IMR-90 (cell line): ENCODE measurements around the gene CALN1.

Experiments used
- BHLHE40 ChIP-seq: fragments of 150-350 bp; IDR thresholded peaks from 2 replicates; pipeline ENCODE4 v1.6.1; 2016; ENCODE audit warnings: mild to moderate bottlenecking, low read depth, low read length
- POLR2A ChIP-seq: IDR thresholded peaks from 2 replicates; pipeline ENCODE4 v1.6.1; 2012; ENCODE audit warnings: mild to moderate bottlenecking, low read depth, low read length

GRCh38 chr7:72445075-72445474 is 32.9 kb upstream of the CALN1 start:
- TF ChIP-seq BHLHE40 (no peak), POLR2A (no peak)
